Mesodermal cell (in vitro differentiated cells): ENCODE results near the gene CERS1.

ENCODE experiments used
- H3K27ac ChIP-seq: 2 replicates; pipeline ENCODE4 v1.7.0; 2013; ENCODE audit warnings: mild to moderate bottlenecking, low read depth, low read length, moderate library complexity; ENCODE audit not compliant: severe bottlenecking
- H3K36me3 ChIP-seq: 2 replicates; pipeline ENCODE4 v1.7.1; 2013; ENCODE audit warnings: mild to moderate bottlenecking, low read length, moderate library complexity; ENCODE audit not compliant: control insufficient read depth, insufficient read depth
- H3K4me1 ChIP-seq: one replicate; pipeline ENCODE4 v1.7.1; 2013; ENCODE audit warnings: mild to moderate bottlenecking, low read length; ENCODE audit not compliant: insufficient read depth, control insufficient read depth, poor library complexity, severe bottlenecking
- H3K4me3 ChIP-seq: 2 replicates; pipeline ENCODE4 v1.7.0; 2013; ENCODE audit warnings: low read length, control low read depth, mild to moderate bottlenecking; ENCODE audit not compliant: insufficient read depth, poor library complexity, severe bottlenecking; ENCODE audit errors: extremely low read depth
- H3K9me3 ChIP-seq: 2 replicates; pipeline ENCODE4 v1.7.1; 2013; ENCODE audit warnings: mild to moderate bottlenecking, low read length, moderate library complexity; ENCODE audit not compliant: control insufficient read depth
- WGBS, 2 experiments: methylation state at CpG; one replicate each; pipeline ENCODE4 v1.1.5; 2013; ENCODE audit warnings: missing lambda C conversion rate in 2 of 2; ENCODE audit not compliant: insufficient coverage in 2 of 2; 5-methylcytosine and 5-hydroxymethylcytosine counted together

CERS1 gene

GRCh38 chr19:18869023-18869618, 26.8 kb downstream of the CERS1 start:
- WGBS, 2 experiments, result 97 to 99% methylated on average over 52 to 65 of the region's 71 CpGs
- Histone ChIP-seq H3K27ac (no peak overlapping the region), H3K4me1 (no peaks in the 10 kb centered on the region), H3K36me3 (peaks cover 44% of the 10 kb centered on the region), H3K9me3 (no peaks in the 10 kb centered on the region), H3K4me3 (no peak overlapping the region)

DNA sequence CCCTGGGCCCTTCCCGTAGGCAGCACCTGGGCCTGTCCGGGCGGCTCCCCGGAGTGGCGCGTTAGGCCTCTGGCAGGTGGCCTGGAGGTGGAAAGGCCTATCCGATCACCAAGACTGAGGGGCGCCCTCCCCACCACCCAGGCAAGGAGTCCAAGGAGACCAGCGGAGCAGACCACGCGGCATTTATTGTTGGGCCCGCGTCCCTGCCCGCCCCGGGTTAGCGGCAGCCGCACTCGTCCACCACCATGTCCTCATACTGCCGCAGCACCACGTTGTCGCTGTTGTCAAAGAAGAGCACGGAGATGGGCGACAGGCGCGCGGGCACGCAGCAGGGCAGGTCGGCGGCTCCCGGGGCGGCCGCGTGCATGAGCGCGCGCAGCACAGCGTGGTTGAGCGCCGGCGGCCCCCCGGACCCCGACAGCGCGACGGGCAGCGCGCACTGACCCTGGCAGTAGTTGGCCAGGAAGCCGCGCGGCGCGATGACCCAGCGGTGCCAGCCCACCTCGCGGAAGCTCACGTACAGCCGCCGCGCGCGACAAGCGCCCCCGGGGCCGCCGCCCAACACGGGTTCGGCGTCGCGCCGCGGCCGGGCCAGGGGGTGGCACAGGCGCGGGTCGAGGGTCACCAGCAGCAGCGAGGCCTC, 27.5 kb downstream of the CERS1 start:
- H3K36me3 ChIP-seq, result peaks cover 46% of the 10 kb centered on the region
- H3K27ac ChIP-seq, result no peak overlapping the region
- H3K4me1 ChIP-seq, result no peaks in the 10 kb centered on the region
- H3K4me3 ChIP-seq, result no peak overlapping the region
- WGBS, 2 experiments, result 95 to 98% methylated on average over 72 to 74 of the region's 77 CpGs
- no peaks in the 10 kb centered on the region for H3K9me3 ChIP-seq

DNA sequence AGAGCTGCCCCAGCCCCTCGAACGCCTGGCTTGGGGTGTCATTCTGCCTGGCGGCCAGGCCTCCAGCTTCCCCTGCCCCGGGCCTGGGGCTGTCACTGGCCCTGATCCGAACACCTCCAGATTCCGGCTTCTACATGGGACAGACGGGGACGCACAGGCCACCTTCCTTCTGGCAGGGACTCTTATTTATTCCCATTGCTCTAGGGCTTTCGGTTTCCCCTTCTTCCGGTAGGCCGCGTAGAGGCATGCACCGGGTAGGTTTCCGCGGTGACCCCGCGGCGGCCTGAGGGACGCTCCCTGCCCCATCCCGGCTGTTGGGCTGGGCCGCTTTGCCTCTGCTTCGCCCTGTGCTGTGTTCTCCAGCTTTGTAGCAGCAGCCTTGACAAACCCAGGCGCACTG, 28.2 kb downstream of the CERS1 start:
- peaks cover 53% of the 10 kb centered on the region for H3K36me3 ChIP-seq
- 96 to 98% methylated on average over 20 to 23 of the region's 23 CpGs for WGBS, 2 experiments
- H3K4me1 ChIP-seq, result no peaks in the 10 kb centered on the region
- H3K27ac ChIP-seq, result no peak overlapping the region
- H3K9me3 ChIP-seq, result no peaks in the 10 kb centered on the region
- H3K4me3 ChIP-seq, result no peak overlapping the region

DNA sequence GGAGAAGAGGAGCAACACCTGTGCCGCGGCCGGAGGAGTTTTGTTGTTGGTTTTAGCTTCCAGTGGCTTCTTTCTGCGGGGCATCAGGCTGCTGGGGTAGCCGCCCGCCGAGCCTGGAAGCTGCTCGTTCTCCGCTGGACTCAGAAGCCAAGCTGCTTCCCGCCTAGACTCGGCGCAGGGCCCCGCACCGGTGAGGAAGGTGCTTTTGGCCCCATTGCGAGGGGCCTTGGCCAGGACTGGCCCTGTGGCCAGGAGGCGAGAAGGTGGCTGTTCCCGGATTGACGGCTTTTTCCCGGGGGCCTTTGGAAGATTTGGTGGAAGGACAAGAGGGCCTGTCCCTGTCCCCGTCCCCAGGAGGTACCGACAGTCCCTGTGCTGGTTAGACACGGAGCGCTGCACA, 28.8 kb downstream of the CERS1 start:
- WGBS, 2 experiments, result 94 to 96% methylated on average over 22 to 23 of the region's 23 CpGs
- H3K4me1 ChIP-seq, result no peaks in the 10 kb centered on the region
- no peak overlapping the region for H3K4me3 ChIP-seq
- no peak overlapping the region for H3K27ac ChIP-seq
- H3K9me3 ChIP-seq, result no peaks in the 10 kb centered on the region
- peaks cover 59% of the 10 kb centered on the region for H3K36me3 ChIP-seq

DNA sequence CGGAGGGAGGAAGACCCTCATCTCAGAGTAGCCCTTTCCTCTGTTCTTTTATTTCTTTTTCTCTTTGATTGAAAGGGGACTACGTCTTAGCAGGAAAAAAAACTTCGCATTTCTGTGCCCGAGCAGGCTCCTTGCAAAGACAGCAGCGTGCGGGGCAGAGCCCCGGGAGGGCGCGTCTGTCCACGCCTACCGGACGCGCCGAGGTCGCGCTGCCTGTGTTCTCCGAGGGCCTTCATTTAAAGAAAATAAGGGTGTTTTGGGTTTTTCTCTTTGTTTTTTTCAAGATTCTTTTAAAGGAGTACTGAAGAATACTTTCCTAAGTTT, 29.2 kb downstream of the CERS1 start:
- 85 to 86% methylated on average over 11 to 13 of the region's 17 CpGs for WGBS, 2 experiments
- Histone ChIP-seq H3K36me3 (peaks cover 62% of the 10 kb centered on the region), H3K4me1 (no peaks in the 10 kb centered on the region), H3K9me3 (no peaks in the 10 kb centered on the region), H3K4me3 (no peak overlapping the region), H3K27ac (no peak overlapping the region)

- no peak overlapping the region for H3K4me3 ChIP-seq
- no peaks in the 10 kb centered on the region for H3K4me1 ChIP-seq
- 43 to 44% methylated on average over 28 to 32 of the region's 38 CpGs for WGBS, 2 experiments
- peaks cover 65% of the 10 kb centered on the region for H3K36me3 ChIP-seq
- no peak overlapping the region for H3K27ac ChIP-seq
- no peaks in the 10 kb centered on the region for H3K9me3 ChIP-seq
Measured at GRCh38 chr19:18865973-18866799, 29.8 kb downstream of the CERS1 start.

- H3K27ac ChIP-seq, result no peak overlapping the region
- no peaks in the 10 kb centered on the region for H3K9me3 ChIP-seq
- H3K4me3 ChIP-seq, result no peak overlapping the region
- no peaks in the 10 kb centered on the region for H3K4me1 ChIP-seq
- 92 to 95% methylated on average over 22 to 27 of the region's 27 CpGs for WGBS, 2 experiments
- H3K36me3 ChIP-seq, result peaks cover 74% of the 10 kb centered on the region
Measured at GRCh38 chr19:18865106-18865972, 30.6 kb downstream of the CERS1 start.

GRCh38 chr19:18863843-18864362, 32.1 kb downstream of the CERS1 start:
- no peak overlapping the region for H3K4me3 ChIP-seq
- H3K4me1 ChIP-seq, result no peaks in the 10 kb centered on the region
- H3K9me3 ChIP-seq, result no peaks in the 10 kb centered on the region
- WGBS, 2 experiments, result 95 to 96% methylated on average over 14 of the region's 16 CpGs
- H3K27ac ChIP-seq, result no peak overlapping the region
- peaks cover 88% of the 10 kb centered on the region for H3K36me3 ChIP-seq

GRCh38 chr19:18862976-18863842, 32.7 kb downstream of the CERS1 start:
- Histone ChIP-seq H3K4me3 (no peak overlapping the region), H3K36me3 (peaks cover 94% of the 10 kb centered on the region), H3K4me1 (no peaks in the 10 kb centered on the region), H3K27ac (no peak overlapping the region), H3K9me3 (no peaks in the 10 kb centered on the region)
- WGBS, 2 experiments, result 94 to 99% methylated on average over 28 to 32 of the region's 33 CpGs
